ENCODE measurements around the gene SNX22.

The SNX22 gene

GRCh38 chr15:64134345-64134829, 17.1 kb upstream of the SNX22 start:
- DNase-seq (ENCODE audit: low read depth, low spot score) = peak; percentile 73

GRCh38 chr15:64136347-64136746, 15.2 kb upstream of the SNX22 start:
- no peak for DNase-seq (ENCODE audit: low read depth, low spot score)

GRCh38 chr15:64137226-64137833, 14.2 kb upstream of the SNX22 start:
- DNase-seq (ENCODE audit: low read depth, low spot score) = no peak

- no peak for DNase-seq (ENCODE audit: low read depth, low spot score)
Measured at GRCh38 chr15:64138331-64138941, 13.1 kb upstream of the SNX22 start.

- no peak for DNase-seq (ENCODE audit: low read depth, low spot score)
Measured at GRCh38 chr15:64141798-64142512, 9.6 kb upstream of the SNX22 start.

GRCh38 chr15:64143276-64143675, 8.3 kb upstream of the SNX22 start:
- no peak for DNase-seq (ENCODE audit: low read depth, low spot score)

- no peak for DNase-seq (ENCODE audit: low read depth, low spot score)
Measured at GRCh38 chr15:64144192-64144564, 7.4 kb upstream of the SNX22 start.

GRCh38 chr15:64144565-64145281, 6.8 kb upstream of the SNX22 start:
- DNase-seq (ENCODE audit: low read depth, low spot score) = peak; percentile 29

- no peak for DNase-seq (ENCODE audit: low read depth, low spot score)
Measured at GRCh38 chr15:64146041-64146440, 5.5 kb upstream of the SNX22 start.

- DNase-seq (ENCODE audit: low read depth, low spot score) = no peak
Measured at GRCh38 chr15:64146520-64146884, 5.0 kb upstream of the SNX22 start.

- peak; percentile 81 for DNase-seq (ENCODE audit: low read depth, low spot score)
Measured at GRCh38 chr15:64146885-64147681, 4.4 kb upstream of the SNX22 start.

- no peak for DNase-seq (ENCODE audit: low read depth, low spot score)
Measured at GRCh38 chr15:64148168-64148567, 3.4 kb upstream of the SNX22 start.

GRCh38 chr15:64148581-64148980, 3.0 kb upstream of the SNX22 start:
- no peak for DNase-seq (ENCODE audit: low read depth, low spot score)

GRCh38 chr15:64149424-64149823, 2.1 kb upstream of the SNX22 start:
- no peak for DNase-seq (ENCODE audit: low read depth, low spot score)

GRCh38 chr15:64149893-64150578, 1.5 kb upstream of the SNX22 start:
- no peak for DNase-seq (ENCODE audit: low read depth, low spot score)

- DNase-seq (ENCODE audit: low read depth, low spot score) = peak; percentile 32
Measured at GRCh38 chr15:64152507-64153387, 1.2 kb downstream of the SNX22 start.

- peak; percentile 95 for DNase-seq (ENCODE audit: low read depth, low spot score)
Measured at GRCh38 chr15:64153480-64154367, 2.2 kb downstream of the SNX22 start.

GRCh38 chr15:64155802-64156651, 4.5 kb downstream of the SNX22 start:
- DNase-seq (ENCODE audit: low read depth, low spot score) = no peak
